ENCODE data around the gene TBC1D22A. TPM values are rescaled to one million over a fixed set of nuclear protein-coding genes. Genes with fewer than 3 reads are reported as not detected.

TBC1D22A gene
- total and polyA plus RNA-seq, 7 experiments from 2014 or later: 18.6 to 50.1 (median 39.3) TPM

DNA sequence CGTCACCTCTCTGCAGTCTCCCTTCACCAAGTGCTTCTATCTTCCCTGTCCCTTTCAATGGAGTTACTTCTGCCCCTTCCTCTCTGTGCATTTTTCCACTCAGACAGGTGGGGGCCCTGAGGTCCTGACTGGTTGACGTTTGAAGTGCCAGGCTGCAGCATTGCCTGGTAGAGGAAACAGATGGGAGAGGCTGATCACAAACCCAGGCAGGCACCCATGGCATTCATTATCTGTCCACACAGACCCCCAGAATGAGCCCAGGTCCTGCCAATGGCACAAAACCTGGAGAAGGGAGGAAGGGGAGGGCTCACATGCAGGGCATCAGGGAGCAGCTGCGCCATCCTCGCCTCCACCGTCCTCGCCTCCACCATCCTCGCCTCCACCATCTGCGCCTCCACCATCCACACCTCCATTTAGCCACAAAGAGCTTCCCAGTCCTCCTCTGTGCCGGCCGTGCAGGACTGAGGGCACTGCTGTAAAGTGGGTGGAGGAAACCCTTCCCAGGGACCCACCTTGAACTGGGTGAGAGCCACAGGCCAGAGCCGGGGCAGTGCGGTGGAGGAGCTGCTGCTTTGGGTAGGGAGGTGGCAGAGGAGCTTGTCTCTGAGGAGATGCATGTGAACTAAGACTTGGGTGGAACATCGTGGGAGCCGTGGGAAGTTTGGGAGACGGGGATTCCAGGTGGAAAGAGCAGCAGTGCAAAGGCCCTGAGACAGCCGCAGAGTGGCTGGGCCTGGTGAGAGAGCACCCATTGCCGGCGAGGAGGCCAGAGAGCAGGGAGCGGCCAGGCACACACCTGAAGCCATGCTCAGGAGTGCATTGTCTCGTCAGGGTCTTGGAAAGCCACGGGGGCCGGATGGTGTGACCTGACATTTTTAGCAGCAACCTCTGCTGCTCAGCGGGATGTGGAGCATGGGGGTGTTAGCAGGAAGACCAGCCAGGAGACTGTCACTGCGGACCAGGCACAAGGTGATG lies 145.1 kb downstream of the TBC1D22A start:
- peaks cover 0 to 49% (median 0%) of the 10 kb centered on the region in 3 experiments for H3K36me3 ChIP-seq (ENCODE audit: control insufficient read depth in 2 of 3, insufficient read depth in 3 of 3, low read length in 3 of 3)
- peak overlapping the region in 2 of 9 donors; percentile 24 to 30 for H3K27ac Mint-ChIP-seq
- H3K4me3 Mint-ChIP-seq: no peak overlapping the region
- no peak overlapping the region for H3K27ac ChIP-seq (ENCODE audit: low read depth, low read length)
- peaks cover 0 to 13% (median 4%) of the 10 kb centered on the region in 7 donors for H3K4me1 Mint-ChIP-seq
- intact Hi-C loops (cut with micrococcal nuclease): no loop called here
- H3K27me3 ChIP-seq (ENCODE audit: control insufficient read depth in 2 of 2, insufficient read depth in 2 of 2, low read length in 2 of 2): no peaks in the 10 kb centered on the region
- CTCF ChIA-PET: no interaction called here
- no peak for DNase-seq
- H3K9me3 ChIP-seq (ENCODE audit: control insufficient read depth in 2 of 3, low read length in 3 of 3): no peaks in the 10 kb centered on the region
- no peak overlapping the region for H3K4me3 ChIP-seq (ENCODE audit: low read length)
- H3K36me3 Mint-ChIP-seq: peaks cover 0 to 29% (median 2%) of the 10 kb centered on the region in 5 donors
- POLR2A ChIA-PET: interaction anchor here (0.6 kb wide), 1 partner anchor 341 kb away, joined by 3 read pairs; no protein-coding TSS in a partner anchor
- H3K9me3 Mint-ChIP-seq: no peaks in the 10 kb centered on the region
- H3K4me1 ChIP-seq (ENCODE audit: control insufficient read depth in 2 of 2, insufficient read depth in 2 of 2, low read length in 2 of 2): no peaks in the 10 kb centered on the region
- ATAC-seq: no peak
- H3K27me3 Mint-ChIP-seq: no peaks in the 10 kb centered on the region

DNA sequence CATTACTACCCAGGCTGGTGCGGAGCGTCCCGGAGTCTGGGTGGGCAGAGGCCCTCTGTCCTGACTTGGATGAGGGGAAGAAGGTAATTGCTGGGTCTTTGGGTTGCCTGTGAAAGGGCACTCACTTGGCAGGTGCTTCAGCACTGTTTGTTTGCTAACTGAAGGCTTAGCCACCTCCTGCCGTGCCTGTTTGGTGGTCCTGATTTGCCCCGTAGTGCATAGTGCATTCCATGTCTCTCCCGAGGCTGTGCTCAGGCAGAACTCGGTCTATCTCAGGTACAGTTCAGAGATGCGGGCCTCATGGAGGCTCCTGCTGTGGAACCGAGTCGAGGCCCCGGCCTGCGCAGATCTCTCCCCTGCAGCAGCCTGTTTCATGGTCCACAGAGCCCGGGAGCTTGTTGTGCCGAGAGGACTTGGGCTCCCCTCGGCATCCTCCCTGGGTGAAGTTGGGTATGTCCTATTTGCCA lies 146.2 kb downstream of the TBC1D22A start:
- no peak overlapping the region for H3K4me3 ChIP-seq (ENCODE audit: low read length)
- H3K27me3 ChIP-seq (ENCODE audit: control insufficient read depth in 2 of 2, insufficient read depth in 2 of 2, low read length in 2 of 2): no peaks in the 10 kb centered on the region
- ChIA-PET CTCF (no interaction called here), POLR2A (no interaction called here)
- Mint-ChIP-seq H3K27ac (no peak overlapping the region), H3K4me1 (peaks cover 0 to 13% (median 4%) of the 10 kb centered on the region in 7 donors), H3K36me3 (peaks cover 0 to 27% (median 7%) of the 10 kb centered on the region in 5 donors), H3K9me3 (no peaks in the 10 kb centered on the region), H3K4me3 (no peak overlapping the region), H3K27me3 (no peaks in the 10 kb centered on the region)
- H3K9me3 ChIP-seq (ENCODE audit: control insufficient read depth in 2 of 3, low read length in 3 of 3): no peaks in the 10 kb centered on the region
- intact Hi-C loops (cut with micrococcal nuclease): no loop called here
- no peak for ATAC-seq
- H3K36me3 ChIP-seq (ENCODE audit: control insufficient read depth in 2 of 3, insufficient read depth in 3 of 3, low read length in 3 of 3): peaks cover 0 to 46% (median 0%) of the 10 kb centered on the region in 3 experiments
- no peak for DNase-seq
- no peaks in the 10 kb centered on the region for H3K4me1 ChIP-seq (ENCODE audit: control insufficient read depth in 2 of 2, insufficient read depth in 2 of 2, low read length in 2 of 2)
- H3K27ac ChIP-seq (ENCODE audit: low read depth, low read length): no peak overlapping the region

GRCh38 chr22:46909237-46910030 lies 147.0 kb downstream of the TBC1D22A start:
- CTCF ChIA-PET: no interaction called here

GRCh38 chr22:46910624-46911023 lies 148.2 kb downstream of the TBC1D22A start:
- Mint-ChIP-seq H3K4me1 (peaks cover 0 to 13% (median 4%) of the 10 kb centered on the region in 7 donors), H3K27ac (peak overlapping the region in 2 of 9 donors; percentile 54 to 59), H3K4me3 (no peak overlapping the region), H3K36me3 (peaks cover 0 to 38% (median 13%) of the 10 kb centered on the region in 5 donors), H3K9me3 (no peaks in the 10 kb centered on the region), H3K27me3 (no peaks in the 10 kb centered on the region)
- H3K27me3 ChIP-seq (ENCODE audit: control insufficient read depth in 2 of 2, insufficient read depth in 2 of 2, low read length in 2 of 2): no peaks in the 10 kb centered on the region
- H3K36me3 ChIP-seq (ENCODE audit: control insufficient read depth in 2 of 3, insufficient read depth in 3 of 3, low read length in 3 of 3): peaks cover 0 to 55% (median 0%) of the 10 kb centered on the region in 3 experiments
- intact Hi-C loops (cut with micrococcal nuclease): no loop called here
- no peaks in the 10 kb centered on the region for H3K9me3 ChIP-seq (ENCODE audit: control insufficient read depth in 2 of 3, low read length in 3 of 3)
- no peak for ATAC-seq
- CTCF ChIA-PET: no interaction called here
- H3K27ac ChIP-seq (ENCODE audit: low read depth, low read length): no peak overlapping the region
- no peaks in the 10 kb centered on the region for H3K4me1 ChIP-seq (ENCODE audit: control insufficient read depth in 2 of 2, insufficient read depth in 2 of 2, low read length in 2 of 2)
- no peak overlapping the region for H3K4me3 ChIP-seq (ENCODE audit: low read length)
- POLR2A ChIA-PET: no interaction called here
- DNase-seq: no peak

More at GRCh38 chr22:46909237-46910030, 147.0 kb downstream of the TBC1D22A start:
- Histone ChIP-seq H3K9me3 (ENCODE audit: control insufficient read depth in 2 of 3, low read length in 3 of 3) (no peaks in the 10 kb centered on the region), H3K27ac (ENCODE audit: low read depth, low read length) (no peak overlapping the region), H3K27me3 (ENCODE audit: control insufficient read depth in 2 of 2, insufficient read depth in 2 of 2, low read length in 2 of 2) (no peaks in the 10 kb centered on the region), H3K36me3 (ENCODE audit: control insufficient read depth in 2 of 3, insufficient read depth in 3 of 3, low read length in 3 of 3) (peaks cover 0 to 49% (median 0%) of the 10 kb centered on the region in 3 experiments), H3K4me3 (ENCODE audit: low read length) (no peak overlapping the region), H3K4me1 (ENCODE audit: control insufficient read depth in 2 of 2, insufficient read depth in 2 of 2, low read length in 2 of 2) (no peaks in the 10 kb centered on the region)
- intact Hi-C loops (cut with micrococcal nuclease): no loop called here
- H3K9me3 Mint-ChIP-seq: no peaks in the 10 kb centered on the region
- H3K27me3 Mint-ChIP-seq: no peaks in the 10 kb centered on the region
- ATAC-seq (no peak), DNase-seq (no peak)
- H3K4me3 Mint-ChIP-seq: no peak overlapping the region
- POLR2A ChIA-PET: no interaction called here
- peaks cover 0 to 32% (median 7%) of the 10 kb centered on the region in 5 donors for H3K36me3 Mint-ChIP-seq
- peak overlapping the region in 1 of 9 donors; percentile 14 for H3K27ac Mint-ChIP-seq
- H3K4me1 Mint-ChIP-seq: peaks cover 0 to 13% (median 4%) of the 10 kb centered on the region in 7 donors

GRCh38 chr22:46911346-46911745 lies 148.9 kb downstream of the TBC1D22A start:
- no peaks in the 10 kb centered on the region for H3K9me3 Mint-ChIP-seq
- POLR2A ChIA-PET: no interaction called here
- Histone ChIP-seq H3K27me3 (ENCODE audit: control insufficient read depth in 2 of 2, insufficient read depth in 2 of 2, low read length in 2 of 2) (no peaks in the 10 kb centered on the region), H3K27ac (ENCODE audit: low read depth, low read length) (no peak overlapping the region), H3K36me3 (ENCODE audit: control insufficient read depth in 2 of 3, insufficient read depth in 3 of 3, low read length in 3 of 3) (peaks cover 0 to 59% (median 0%) of the 10 kb centered on the region in 3 experiments), H3K4me1 (ENCODE audit: control insufficient read depth in 2 of 2, insufficient read depth in 2 of 2, low read length in 2 of 2) (no peaks in the 10 kb centered on the region), H3K4me3 (ENCODE audit: low read length) (no peak overlapping the region), H3K9me3 (ENCODE audit: control insufficient read depth in 2 of 3, low read length in 3 of 3) (no peaks in the 10 kb centered on the region)
- no peak overlapping the region for H3K4me3 Mint-ChIP-seq
- no peak for ATAC-seq
- H3K4me1 Mint-ChIP-seq: peaks cover 0 to 17% (median 4%) of the 10 kb centered on the region in 7 donors
- peaks cover 3 to 45% (median 13%) of the 10 kb centered on the region in 5 donors for H3K36me3 Mint-ChIP-seq
- H3K27ac Mint-ChIP-seq: no peak overlapping the region
- no peak for DNase-seq
- intact Hi-C loops (cut with micrococcal nuclease): no loop called here
- H3K27me3 Mint-ChIP-seq: no peaks in the 10 kb centered on the region
- CTCF ChIA-PET: no interaction called here

DNA sequence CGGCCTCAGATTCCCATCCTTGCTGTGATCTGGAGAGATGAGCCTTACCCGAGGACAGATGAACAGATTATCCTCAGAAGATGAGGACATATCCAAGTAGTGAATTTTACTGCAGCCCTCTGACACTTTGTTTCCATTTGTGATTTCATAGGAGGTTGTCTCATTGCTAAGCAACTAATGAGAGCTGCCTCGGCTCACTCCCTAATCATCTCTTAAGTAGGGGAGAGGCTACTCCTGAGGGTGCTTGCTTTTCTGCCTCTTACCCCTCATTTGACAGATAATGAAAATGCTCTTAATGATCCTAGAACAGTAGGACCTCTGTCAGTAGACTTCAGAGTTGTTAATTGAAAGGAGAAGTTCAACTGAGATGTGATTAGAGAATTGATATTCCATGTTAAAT lies 150.9 kb downstream of the TBC1D22A start:
- ATAC-seq (no peak), DNase-seq (no peak)
- no peaks in the 10 kb centered on the region for H3K9me3 ChIP-seq (ENCODE audit: control insufficient read depth in 2 of 3, low read length in 3 of 3)
- H3K4me3 Mint-ChIP-seq: no peak overlapping the region
- H3K9me3 Mint-ChIP-seq: no peaks in the 10 kb centered on the region
- H3K27me3 Mint-ChIP-seq: no peaks in the 10 kb centered on the region
- H3K27ac ChIP-seq (ENCODE audit: low read depth, low read length): no peak overlapping the region
- no peak overlapping the region for H3K4me3 ChIP-seq (ENCODE audit: low read length)
- peaks cover 0 to 61% (median 0%) of the 10 kb centered on the region in 3 experiments for H3K36me3 ChIP-seq (ENCODE audit: control insufficient read depth in 2 of 3, insufficient read depth in 3 of 3, low read length in 3 of 3)
- POLR2A ChIA-PET: no interaction called here
- H3K27ac Mint-ChIP-seq: no peak overlapping the region
- peaks cover 10 to 63% (median 29%) of the 10 kb centered on the region in 5 donors for H3K36me3 Mint-ChIP-seq
- H3K27me3 ChIP-seq (ENCODE audit: control insufficient read depth in 2 of 2, insufficient read depth in 2 of 2, low read length in 2 of 2): no peaks in the 10 kb centered on the region
- H3K4me1 Mint-ChIP-seq: peaks cover 0 to 22% (median 10%) of the 10 kb centered on the region in 7 donors
- intact Hi-C loops (cut with micrococcal nuclease): no loop called here
- CTCF ChIA-PET: no interaction called here
- no peaks in the 10 kb centered on the region for H3K4me1 ChIP-seq (ENCODE audit: control insufficient read depth in 2 of 2, insufficient read depth in 2 of 2, low read length in 2 of 2)

All from naive thymus-derived CD4-positive, alpha-beta T cell (primary cell).